ENCODE results near the gene PSMB7. TPM values are rescaled to one million over a fixed set of nuclear protein-coding genes. Genes with fewer than 3 reads are reported as not detected.

PSMB7 gene
- total RNA-seq, 3 donors from 2014 or later: 157 to 206 (median 162) TPM

DNA sequence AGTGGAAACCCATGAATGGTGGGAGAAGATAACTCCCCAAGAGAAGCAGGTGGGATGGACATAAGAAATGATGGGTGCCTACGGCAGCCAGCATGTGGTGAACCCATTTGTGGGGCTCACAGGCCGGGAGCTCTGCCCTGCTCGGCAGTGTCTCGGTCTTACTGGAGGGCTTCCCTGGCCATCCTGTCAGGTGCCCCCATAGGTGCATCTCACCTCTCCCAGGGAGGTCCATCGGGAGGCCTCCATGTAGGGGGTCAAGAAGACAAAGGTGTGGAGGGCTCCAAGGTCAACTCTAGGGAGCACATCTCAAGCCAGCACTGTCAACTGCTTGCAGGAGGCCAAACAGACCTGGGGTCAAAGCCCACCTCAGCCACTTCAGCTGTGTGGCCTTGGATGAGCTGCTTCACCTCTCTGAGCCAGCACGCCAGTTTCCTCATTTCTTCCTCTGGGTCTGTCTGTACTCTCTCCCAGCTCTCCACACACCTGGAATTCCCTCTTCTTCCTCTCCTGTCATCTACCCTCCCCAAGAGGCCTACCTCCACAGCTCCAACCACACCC is 24.5 kb upstream of the PSMB7 start:
- Histone ChIP-seq H3K4me3 (no peak overlapping the region), H3K27me3 (no peaks in the 10 kb centered on the region), H3K36me3 (no peaks in the 10 kb centered on the region), H3K9me3 (no peaks in the 10 kb centered on the region), H3K4me1 (no peaks in the 10 kb centered on the region), H3K27ac (no peak overlapping the region)
- TF ChIP-seq POLR2A (IDR thresholded peaks at IDR 0.05) (no peak), POLR2AphosphoS5 (IDR thresholded peaks at IDR 0.05) (no peak)
- TF ChIP-seq, protein P1, sequence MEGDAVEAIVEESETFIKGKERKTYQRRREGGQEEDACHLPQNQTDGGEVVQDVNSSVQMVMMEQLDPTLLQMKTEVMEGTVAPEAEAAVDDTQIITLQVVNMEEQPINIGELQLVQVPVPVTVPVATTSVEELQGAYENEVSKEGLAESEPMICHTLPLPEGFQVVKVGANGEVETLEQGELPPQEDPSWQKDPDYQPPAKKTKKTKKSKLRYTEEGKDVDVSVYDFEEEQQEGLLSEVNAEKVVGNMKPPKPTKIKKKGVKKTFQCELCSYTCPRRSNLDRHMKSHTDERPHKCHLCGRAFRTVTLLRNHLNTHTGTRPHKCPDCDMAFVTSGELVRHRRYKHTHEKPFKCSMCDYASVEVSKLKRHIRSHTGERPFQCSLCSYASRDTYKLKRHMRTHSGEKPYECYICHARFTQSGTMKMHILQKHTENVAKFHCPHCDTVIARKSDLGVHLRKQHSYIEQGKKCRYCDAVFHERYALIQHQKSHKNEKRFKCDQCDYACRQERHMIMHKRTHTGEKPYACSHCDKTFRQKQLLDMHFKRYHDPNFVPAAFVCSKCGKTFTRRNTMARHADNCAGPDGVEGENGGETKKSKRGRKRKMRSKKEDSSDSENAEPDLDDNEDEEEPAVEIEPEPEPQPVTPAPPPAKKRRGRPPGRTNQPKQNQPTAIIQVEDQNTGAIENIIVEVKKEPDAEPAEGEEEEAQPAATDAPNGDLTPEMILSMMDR (IDR thresholded peaks at IDR 0.05): no peak
- intact Hi-C loops (cut with DNase I; ENCODE audit: low total_unique reads): no loop called here
- DNase-seq (ENCODE audit: low spot score in 2 of 2): no peak

DNA sequence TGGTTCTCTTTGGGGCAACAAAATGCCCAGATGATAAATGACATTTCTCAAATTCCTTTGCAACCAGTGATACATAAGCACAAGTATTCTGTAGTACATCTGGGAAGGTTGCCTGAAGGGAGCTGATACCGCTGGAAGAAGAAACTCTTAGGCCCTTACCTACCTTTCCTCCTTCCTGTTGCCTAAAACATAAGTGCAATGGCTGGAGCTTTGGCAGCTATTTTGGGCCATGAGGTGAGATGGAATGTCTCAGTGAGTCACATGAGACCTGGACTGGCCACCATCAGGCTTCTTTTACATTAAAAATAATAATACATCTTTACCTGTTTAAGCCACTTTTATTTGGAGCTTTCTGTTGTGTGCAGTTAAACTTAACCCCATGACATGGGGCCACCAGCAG is 23.8 kb upstream of the PSMB7 start:
- H3K27me3 ChIP-seq: no peaks in the 10 kb centered on the region
- intact Hi-C loops (cut with DNase I; ENCODE audit: low total_unique reads): no loop called here
- no peaks in the 10 kb centered on the region for H3K36me3 ChIP-seq
- H3K4me1 ChIP-seq: no peaks in the 10 kb centered on the region
- no peak for TF ChIP-seq POLR2A (IDR thresholded peaks at IDR 0.05)
- TF ChIP-seq, protein P1 (IDR thresholded peaks at IDR 0.05): no peak
- no peak for TF ChIP-seq POLR2AphosphoS5 (IDR thresholded peaks at IDR 0.05)
- no peaks in the 10 kb centered on the region for H3K9me3 ChIP-seq
- no peak overlapping the region for H3K4me3 ChIP-seq
- no peak for DNase-seq (ENCODE audit: low spot score in 2 of 2)
- no peak overlapping the region for H3K27ac ChIP-seq

DNA sequence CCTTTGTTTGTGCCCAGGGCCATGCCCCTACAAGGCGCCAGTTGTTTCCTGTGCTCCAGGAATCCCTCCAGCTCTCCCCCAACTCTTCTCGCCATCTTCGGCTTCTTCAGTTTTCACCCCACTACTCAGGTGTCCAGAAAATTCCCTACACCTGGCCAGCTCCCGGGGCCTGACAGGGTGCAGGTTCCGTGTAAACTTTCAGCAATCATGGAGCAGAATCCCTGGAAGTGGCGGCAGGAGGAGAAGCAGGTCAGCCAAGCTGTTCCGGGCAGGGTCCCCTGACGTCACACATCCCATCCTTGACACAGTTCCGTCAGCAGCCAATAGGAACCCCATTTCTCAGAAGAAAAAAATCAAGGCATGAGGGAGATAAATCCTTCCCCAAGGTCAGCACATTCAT is 22.8 kb upstream of the PSMB7 start:
- no peak for DNase-seq (ENCODE audit: low spot score in 2 of 2)
- intact Hi-C loops (cut with DNase I; ENCODE audit: low total_unique reads): no loop called here
- H3K9me3 ChIP-seq: no peaks in the 10 kb centered on the region
- H3K4me1 ChIP-seq: no peaks in the 10 kb centered on the region
- no peak overlapping the region for H3K4me3 ChIP-seq
- H3K27ac ChIP-seq: no peak overlapping the region
- TF ChIP-seq, protein P1 (IDR thresholded peaks at IDR 0.05): no peak
- TF ChIP-seq POLR2AphosphoS5 (IDR thresholded peaks at IDR 0.05): no peak
- no peak for TF ChIP-seq POLR2A (IDR thresholded peaks at IDR 0.05)
- no peaks in the 10 kb centered on the region for H3K27me3 ChIP-seq
- H3K36me3 ChIP-seq: no peaks in the 10 kb centered on the region

DNA sequence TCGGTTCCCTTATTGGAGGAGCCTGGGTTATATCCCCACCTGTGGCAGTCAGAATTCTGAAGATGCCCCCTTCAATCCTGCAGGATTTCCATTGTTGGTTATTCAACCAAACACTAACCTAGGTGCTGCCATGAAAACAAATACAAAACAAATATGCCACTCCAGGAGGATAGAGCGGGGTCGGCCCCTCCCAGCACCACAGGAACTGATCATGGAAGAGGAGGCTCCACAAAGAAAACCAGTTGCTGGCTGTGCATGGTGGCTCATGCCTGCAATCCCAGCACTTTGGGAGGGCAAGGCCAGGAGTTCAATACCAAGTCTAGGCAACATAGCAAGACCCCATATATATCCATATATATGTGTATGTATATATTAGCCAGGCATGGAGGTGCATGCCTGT is 21.8 kb upstream of the PSMB7 start:
- no peak overlapping the region for H3K4me3 ChIP-seq
- intact Hi-C loops (cut with DNase I; ENCODE audit: low total_unique reads): no loop called here
- no peak for DNase-seq (ENCODE audit: low spot score in 2 of 2)
- no peaks in the 10 kb centered on the region for H3K27me3 ChIP-seq
- TF ChIP-seq POLR2AphosphoS5 (IDR thresholded peaks at IDR 0.05) (no peak), POLR2A (IDR thresholded peaks at IDR 0.05) (no peak)
- TF ChIP-seq, protein P1 (IDR thresholded peaks at IDR 0.05): no peak
- H3K27ac ChIP-seq: no peak overlapping the region
- no peaks in the 10 kb centered on the region for H3K9me3 ChIP-seq
- no peaks in the 10 kb centered on the region for H3K36me3 ChIP-seq
- no peaks in the 10 kb centered on the region for H3K4me1 ChIP-seq

DNA sequence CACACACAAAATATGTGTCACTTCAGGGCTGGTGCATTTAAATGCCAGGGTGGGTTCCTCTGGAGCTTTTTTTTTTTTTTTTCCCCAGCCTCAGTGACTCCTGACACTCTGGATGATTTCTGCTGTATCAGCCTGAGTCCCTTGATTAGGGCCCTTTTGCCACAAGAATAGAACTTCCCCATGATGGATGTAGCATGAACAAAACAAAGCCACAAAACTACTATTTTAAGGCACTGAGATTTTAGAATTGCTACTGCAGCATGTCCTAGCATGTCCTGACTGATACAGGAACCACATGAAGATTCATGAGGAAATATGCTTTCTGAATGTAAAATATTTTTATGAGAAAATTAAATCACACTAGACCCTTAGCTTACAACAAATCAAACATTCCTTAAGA is 21.1 kb upstream of the PSMB7 start:
- H3K9me3 ChIP-seq: no peaks in the 10 kb centered on the region
- TF ChIP-seq POLR2AphosphoS5 (IDR thresholded peaks at IDR 0.05) (no peak), POLR2A (IDR thresholded peaks at IDR 0.05) (no peak)
- TF ChIP-seq, protein P1 (IDR thresholded peaks at IDR 0.05): no peak
- H3K4me1 ChIP-seq: no peaks in the 10 kb centered on the region
- intact Hi-C loops (cut with DNase I; ENCODE audit: low total_unique reads): no loop called here
- DNase-seq (ENCODE audit: low spot score in 2 of 2): no peak
- no peaks in the 10 kb centered on the region for H3K36me3 ChIP-seq
- H3K27ac ChIP-seq: no peak overlapping the region
- no peaks in the 10 kb centered on the region for H3K27me3 ChIP-seq
- H3K4me3 ChIP-seq: no peak overlapping the region
